HG03575 (cell line): ENCODE data around the gene CAMK1D.
"Not testable (repeated sequence)": the region's sequence is repeated elsewhere in the genome, so short reads cannot be mapped to it uniquely, and the experiment has no call there.

Source experiments
- ATAC-seq: cut with Tn5 transposase; IDR thresholded peaks from one replicate; pipeline ENCODE4 v1.9.1; 2021; ENCODE audit not compliant: unreplicated experiment, insufficient number of reproducible peaks, low FRiP score; ENCODE audit errors: extremely low read depth

CAMK1D gene

GRCh38 chr10:12416344-12417050, 67.2 kb downstream of the CAMK1D start:
- no peak for ATAC-seq

DNA sequence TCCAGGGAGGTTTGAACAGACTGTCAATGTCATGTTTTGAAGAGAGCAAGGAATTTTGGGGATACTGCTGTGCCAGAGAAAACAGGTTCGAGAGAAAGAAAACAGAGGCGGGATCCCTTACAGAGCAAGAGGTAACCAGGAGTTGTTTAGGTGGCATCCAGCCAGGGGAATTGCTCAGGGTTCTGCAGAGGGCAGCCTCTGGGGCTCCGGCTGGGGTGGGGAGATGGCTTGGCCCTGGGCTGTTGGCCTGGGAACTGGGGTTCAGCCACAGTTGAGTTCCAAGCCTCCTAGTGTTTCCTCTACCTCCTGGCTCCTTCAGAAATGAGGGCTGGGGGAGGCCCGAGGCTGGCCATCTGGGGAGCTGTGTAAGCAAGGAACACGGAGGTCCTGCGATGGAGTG, 68.0 kb downstream of the CAMK1D start:
- no peak for ATAC-seq

DNA sequence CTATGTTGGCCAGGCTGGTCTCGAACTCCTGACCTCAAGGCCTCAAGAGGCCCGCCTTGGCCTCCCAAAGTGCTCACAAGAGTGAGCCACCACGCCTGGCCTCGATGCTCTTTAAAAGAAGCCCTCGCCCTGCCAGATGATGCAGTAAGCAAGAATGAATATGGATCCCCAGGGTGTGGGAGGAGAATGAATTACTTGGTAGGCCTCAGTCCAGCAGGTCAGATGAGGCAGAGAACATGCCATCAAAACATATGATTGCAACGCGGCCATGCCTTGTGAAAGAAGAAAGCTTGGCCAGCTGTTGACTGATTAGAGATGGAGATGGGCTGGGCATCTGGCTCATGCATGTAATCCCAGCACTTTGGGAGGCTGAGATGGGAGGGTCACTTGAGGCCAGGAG, 68.7 kb downstream of the CAMK1D start:
- ATAC-seq, result no peak

DNA sequence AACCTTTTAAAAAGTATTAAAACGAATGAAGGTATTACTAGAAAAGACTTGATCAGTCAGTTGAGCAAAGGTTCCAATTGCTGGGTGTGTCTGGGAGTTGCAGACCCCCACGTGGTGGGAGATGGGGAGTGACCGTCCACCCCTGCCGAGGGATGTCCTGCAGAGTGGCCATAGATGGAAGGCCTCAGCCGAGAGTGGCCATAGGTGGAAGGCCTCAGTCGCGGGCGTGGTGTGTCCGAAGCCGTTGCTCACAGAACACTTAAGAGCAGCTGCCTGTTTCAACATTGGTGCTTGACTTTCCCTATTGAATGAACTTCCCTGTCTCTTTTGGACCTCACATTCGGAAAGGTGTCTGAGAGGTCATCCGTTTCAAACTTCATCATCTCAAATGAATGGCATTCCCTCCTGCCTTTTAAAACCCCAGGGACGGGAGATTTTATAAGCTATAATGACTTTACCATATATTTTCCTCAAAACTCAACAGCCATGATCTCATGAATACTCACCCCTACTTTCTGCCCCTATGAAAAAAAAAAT, 69.4 kb downstream of the CAMK1D start:
- no peak for ATAC-seq

GRCh38 chr10:12419262-12419847, 70.0 kb downstream of the CAMK1D start:
- ATAC-seq, result no peak

GRCh38 chr10:12420530-12421120, 71.3 kb downstream of the CAMK1D start:
- ATAC-seq, result no peak

- no peak for ATAC-seq
These were observed 72.8 kb downstream of the CAMK1D start for GRCh38 chr10:12422189-12422588.

DNA sequence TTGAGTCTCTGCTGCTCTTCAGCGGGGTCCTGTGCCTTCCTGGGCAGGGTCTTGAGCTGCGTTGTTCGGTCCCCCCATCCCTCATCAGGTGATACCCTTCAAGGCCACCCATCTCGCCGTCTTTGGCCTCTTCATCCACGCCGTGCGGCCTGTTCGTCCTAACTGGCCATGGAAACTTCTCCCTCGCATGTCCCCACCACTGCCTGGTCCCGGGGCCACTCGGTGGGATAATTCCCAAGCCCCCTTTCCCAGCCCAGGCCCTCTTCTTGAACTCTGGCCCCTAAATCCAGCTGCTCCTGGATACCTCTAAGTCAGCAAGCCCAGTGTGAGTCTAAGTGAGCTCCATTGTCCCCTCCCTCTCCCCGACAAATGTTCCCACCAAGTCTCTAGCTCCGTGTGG, 74.5 kb downstream of the CAMK1D start:
- no peak for ATAC-seq

- ATAC-seq, result no peak
These were observed 77.9 kb downstream of the CAMK1D start for GRCh38 chr10:12427276-12427675.

DNA sequence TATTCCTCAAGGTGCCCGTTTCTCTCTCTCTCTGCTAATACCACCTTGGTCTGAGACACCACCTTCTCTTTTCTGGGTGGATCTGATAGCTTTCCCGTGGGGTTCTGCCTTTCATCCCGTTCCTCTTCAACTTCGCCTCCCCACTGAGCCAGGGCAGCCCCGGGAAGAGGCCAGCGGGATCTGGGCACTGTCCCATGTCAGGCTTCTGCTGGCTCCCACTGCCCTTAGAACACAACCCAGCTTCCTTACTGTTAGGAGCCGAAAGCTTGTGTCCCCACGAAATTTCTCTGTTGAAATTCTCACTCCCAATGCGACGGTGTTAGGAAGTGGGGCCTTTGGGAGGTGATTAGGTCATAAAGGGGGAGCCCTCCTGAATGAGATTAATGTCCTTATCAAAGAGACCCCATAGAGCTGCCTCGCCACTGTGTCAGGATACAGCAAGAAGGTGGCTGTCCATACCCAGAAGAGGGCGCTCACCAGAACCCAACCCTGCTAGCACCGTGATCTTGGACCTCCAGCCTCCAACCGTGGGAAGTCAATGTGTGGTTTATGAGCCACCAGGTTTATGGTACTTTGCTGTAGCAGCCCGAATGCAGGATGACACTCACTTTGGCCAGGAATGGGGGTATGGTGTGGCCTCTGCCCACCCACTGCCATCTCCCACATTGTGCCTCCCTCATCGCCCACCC, 79.2 kb downstream of the CAMK1D start:
- no peak for ATAC-seq

- ATAC-seq, result no peak
These were observed 81.1 kb downstream of the CAMK1D start for GRCh38 chr10:12430406-12430982.

DNA sequence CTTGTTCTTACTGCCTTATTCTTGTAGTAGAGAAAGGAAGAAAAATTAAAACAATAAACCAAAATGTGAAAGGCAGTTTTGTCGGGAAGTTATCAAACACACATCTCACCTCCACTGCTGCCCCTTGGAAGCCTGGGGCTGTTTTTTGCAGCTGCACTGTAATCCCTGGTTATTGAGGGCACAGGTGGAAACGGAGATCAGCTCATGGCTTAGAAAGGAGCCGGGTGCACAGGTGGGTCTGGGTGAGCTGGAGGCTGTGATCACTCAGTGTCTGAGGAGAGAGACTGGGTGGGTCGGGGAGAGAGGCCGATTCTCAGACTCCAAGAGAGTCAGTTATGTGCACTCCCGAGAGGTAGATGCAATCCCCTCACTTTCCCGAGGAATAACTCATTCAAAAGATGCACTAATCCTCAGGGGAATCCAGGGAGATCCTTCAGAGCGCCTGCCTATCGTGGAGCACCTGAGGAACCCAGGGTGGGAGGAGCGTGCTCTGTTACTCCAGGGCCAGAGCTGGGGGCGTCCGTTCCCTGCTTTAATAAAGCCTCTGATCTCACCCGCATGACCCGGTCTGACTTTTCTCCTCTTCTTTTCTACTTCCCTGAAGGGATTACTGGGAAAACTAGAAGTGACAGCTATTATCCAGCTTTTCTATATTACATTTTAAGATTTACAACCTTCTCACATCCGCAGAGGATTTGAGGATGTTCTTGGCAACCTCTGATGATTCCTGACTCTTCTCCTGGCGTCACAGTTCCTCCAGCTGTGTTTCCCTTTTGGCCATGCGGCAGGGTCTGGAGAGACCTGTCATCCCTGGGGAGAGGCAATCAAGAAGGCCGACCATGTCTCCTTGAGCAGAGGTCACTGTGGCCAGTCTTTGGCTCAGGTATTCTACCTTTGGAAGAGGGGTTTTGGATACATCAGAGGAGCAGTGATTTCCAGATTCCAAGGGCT, 82.1 kb downstream of the CAMK1D start:
- ATAC-seq, result no peak

DNA sequence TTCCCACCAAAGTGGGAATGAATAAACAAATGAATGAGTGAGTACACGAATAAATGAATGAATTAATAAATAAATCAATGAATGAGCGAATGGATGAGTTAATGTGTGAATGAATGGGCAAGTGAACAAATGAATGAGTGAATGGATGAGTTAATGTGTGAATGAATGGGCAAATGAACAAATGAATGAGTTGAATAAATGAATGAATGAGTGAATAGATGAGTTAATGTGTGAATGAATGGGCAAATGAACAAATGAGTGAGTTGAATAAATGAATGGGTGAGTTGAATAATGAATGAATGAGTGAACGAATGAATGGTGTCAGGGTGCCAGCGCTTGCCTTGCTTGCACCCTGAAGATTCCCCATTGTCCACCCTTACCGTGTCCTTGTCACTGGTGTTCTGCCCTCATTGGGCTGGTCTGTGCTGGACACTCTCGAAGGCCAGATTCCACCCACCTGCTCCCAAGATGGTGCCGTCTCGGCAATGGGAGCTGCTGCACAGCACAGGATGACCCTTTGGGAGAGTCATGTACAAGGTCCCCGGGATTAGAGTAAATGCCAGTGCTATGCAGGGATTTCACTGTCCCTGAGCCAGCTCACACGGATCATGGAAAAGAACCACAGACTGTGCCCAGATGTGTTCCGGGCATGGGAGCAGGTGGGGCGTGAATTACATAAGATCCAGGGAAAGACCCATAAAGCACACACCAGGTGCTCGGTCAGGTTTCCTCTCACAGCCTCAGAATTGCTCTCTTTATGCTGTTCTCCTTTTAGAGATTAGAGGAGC, 83.2 kb downstream of the CAMK1D start:
- no peak for ATAC-seq

- ATAC-seq, result no peak
These were observed 84.9 kb downstream of the CAMK1D start for GRCh38 chr10:12434277-12434676.

- ATAC-seq, result not testable (repeated sequence)
These were observed 85.3 kb downstream of the CAMK1D start for GRCh38 chr10:12434677-12435076.

- ATAC-seq, result no peak
These were observed 86.0 kb downstream of the CAMK1D start for GRCh38 chr10:12435348-12435747.

GRCh38 chr10:12438919-12439692, 89.8 kb downstream of the CAMK1D start:
- no peak for ATAC-seq
